Nephron (organoid): Measurements from ENCODE around the gene OR7C2.
A peak's percentile ranks its signal among the peaks of the same experiment; 100 is the strongest.

ENCODE experiments used
- H3K27ac Mint-ChIP-seq, 3 experiments: 2 replicates each; pipeline ENCODE4 v1.8.0; 2020; ENCODE audit warnings: mixed read lengths in 3 of 3, mild to moderate bottlenecking in 2 of 3, moderate library complexity in 1 of 3
- H3K27me3 Mint-ChIP-seq: 2 replicates; pipeline ENCODE4 v1.8.0; 2021; ENCODE audit warnings: low read depth, mild to moderate bottlenecking, moderate library complexity, mixed read lengths
- H3K36me3 Mint-ChIP-seq: 2 replicates; pipeline ENCODE4 v1.8.0; 2020; ENCODE audit warnings: low read depth, mixed read lengths
- H3K4me1 Mint-ChIP-seq: 2 replicates; pipeline ENCODE4 v1.8.0; 2020; ENCODE audit warnings: mixed read lengths
- H3K4me3 Mint-ChIP-seq, 3 experiments: 2 replicates each; pipeline ENCODE4 v1.8.0; 2020; ENCODE audit warnings: mild to moderate bottlenecking in 3 of 3, mixed read lengths in 3 of 3, moderate library complexity in 2 of 3
- H3K9me3 Mint-ChIP-seq: 2 replicates; pipeline ENCODE4 v1.8.0; 2020; ENCODE audit warnings: mixed read lengths
- CTCF ChIP-seq, 3 experiments: fragments of 200-600 bp; sonication (generic); IDR thresholded peaks; one replicate each; pipeline ENCODE4 v1.5.0; 2021; ENCODE audit warnings: antibody characterized with exemption in 3 of 3; ENCODE audit not compliant: unreplicated experiment in 3 of 3

OR7C2 gene

GRCh38 chr19:14979476-14980255, 38.4 kb downstream of the OR7C2 start, which contains the start of gene SLC1A6:
Gene SLC1A6 (minus strand): TSS chr19:14979864. CDS start chr19:14972910, 6,954 bp downstream.
- Mint-ChIP-seq H3K36me3 (no peaks in the 10 kb centered on the region), H3K27ac (no peak within 1 kb of the TSS), H3K9me3 (no peaks in the 10 kb centered on the region), H3K4me1 (no peaks in the 10 kb centered on the region), H3K4me3 (peak within 1 kb of the TSS; percentile 83 to 84 (median 83)), H3K27me3 (peaks cover 56% of the 10 kb centered on the region)
- TF ChIP-seq CTCF (IDR thresholded peaks at IDR 0.05; ENCODE audit: unreplicated experiment in 3 of 3) = no peak

- Mint-ChIP-seq H3K4me3 (no peak overlapping the region), H3K9me3 (no peaks in the 10 kb centered on the region)
Measured at GRCh38 chr19:14985133-14985532, 43.8 kb downstream of the OR7C2 start.

More at GRCh38 chr19:14985133-14985532, 43.8 kb downstream of the OR7C2 start:
- Mint-ChIP-seq H3K27me3 (peaks cover 61% of the 10 kb centered on the region), H3K36me3 (no peaks in the 10 kb centered on the region), H3K4me1 (no peaks in the 10 kb centered on the region), H3K27ac (no peak overlapping the region)
- no peak for TF ChIP-seq CTCF (IDR thresholded peaks at IDR 0.05; ENCODE audit: unreplicated experiment in 3 of 3)
